ENCODE results near the gene TM4SF20.

Gene TM4SF20, protein sequence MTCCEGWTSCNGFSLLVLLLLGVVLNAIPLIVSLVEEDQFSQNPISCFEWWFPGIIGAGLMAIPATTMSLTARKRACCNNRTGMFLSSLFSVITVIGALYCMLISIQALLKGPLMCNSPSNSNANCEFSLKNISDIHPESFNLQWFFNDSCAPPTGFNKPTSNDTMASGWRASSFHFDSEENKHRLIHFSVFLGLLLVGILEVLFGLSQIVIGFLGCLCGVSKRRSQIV

DNA sequence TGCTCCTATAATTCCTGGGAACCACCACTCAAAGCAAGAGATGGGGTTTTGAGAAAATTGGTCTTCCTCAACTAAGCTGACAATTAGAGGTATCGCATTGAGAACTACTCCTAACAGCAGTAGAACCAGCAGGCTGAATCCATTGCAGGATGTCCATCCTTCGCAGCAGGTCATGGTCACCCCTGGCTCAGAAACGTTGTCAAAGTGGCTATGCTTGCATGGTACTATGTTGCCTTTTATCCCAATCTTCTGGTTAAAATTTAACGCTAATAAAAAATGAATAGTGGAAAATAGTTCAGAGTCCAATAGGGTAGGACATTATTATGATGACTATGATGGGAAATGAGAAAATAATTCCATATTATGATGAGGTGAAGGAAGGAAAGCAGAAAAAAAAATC is at the start of gene TM4SF20:
TM4SF20 (minus strand) TSS at position 212 of the 400 bp plus-strand sequence; CDS start at position 174, 38 bp downstream.
- DNase-seq: no peak

DNA sequence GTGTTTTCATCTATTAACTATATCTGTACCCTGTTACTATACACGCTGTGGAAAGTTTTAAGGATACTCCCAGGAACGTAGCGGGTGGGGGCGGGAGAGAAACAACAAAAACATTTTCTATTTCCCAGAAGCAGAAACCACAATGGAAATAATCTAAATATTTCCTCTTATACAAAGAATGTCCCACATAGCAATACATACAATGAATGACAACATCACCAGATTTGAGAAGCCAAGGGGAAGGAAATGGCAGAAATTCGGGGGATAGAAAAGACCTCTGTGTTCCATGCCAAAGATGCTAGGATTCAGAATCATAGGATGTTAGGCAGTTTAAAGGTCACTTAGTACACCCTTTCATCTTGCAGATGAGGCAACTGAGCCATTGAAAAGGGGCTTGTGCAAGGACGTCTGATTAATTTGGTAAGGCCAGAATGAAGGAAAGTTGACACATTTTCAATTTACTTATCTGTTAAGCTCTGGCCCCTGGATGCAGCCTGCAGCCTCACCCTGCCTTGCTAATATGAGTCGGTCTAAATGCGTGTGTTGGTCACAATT is 49.7 kb upstream of the TM4SF20 start:
- DNase-seq: no peak

DNA sequence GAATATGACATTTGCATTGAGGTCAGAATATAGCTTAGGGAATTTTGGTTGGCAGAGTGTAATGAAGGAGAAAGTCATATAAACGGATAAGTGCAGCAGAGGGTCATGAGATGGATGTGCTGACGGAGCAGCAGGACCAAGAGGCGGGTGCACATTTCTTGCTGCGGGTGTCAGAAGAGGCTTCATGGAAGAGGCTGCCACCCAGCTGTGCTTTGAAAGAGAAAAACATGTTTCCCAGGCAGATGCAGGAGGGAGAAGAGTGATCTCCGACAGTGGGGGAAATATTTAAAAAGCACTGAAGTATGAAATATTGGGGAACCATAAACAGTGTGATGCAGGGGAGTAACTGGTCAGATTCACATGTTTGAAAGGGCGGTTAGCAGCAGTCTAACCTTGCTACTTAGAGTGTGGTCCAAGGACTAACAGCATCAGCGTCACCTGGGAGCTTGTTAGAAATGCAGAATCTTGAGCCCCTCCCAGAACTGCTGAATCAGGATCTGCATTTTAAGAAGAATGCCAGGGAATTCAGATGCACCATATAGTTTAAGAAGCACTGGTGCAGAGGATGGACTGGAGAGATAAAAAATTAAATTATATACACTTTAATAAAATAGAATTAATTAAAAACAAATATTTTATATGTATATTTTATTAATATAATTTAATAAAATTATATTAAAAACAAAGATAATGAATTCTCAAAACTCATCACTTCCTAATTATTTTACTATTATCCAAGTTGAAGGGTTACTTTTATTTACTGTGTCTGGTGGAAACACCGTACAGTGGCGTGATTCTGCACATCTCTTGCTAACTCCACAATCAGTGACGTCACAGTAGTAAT is 44.8 kb upstream of the TM4SF20 start:
- no peak for DNase-seq

DNA sequence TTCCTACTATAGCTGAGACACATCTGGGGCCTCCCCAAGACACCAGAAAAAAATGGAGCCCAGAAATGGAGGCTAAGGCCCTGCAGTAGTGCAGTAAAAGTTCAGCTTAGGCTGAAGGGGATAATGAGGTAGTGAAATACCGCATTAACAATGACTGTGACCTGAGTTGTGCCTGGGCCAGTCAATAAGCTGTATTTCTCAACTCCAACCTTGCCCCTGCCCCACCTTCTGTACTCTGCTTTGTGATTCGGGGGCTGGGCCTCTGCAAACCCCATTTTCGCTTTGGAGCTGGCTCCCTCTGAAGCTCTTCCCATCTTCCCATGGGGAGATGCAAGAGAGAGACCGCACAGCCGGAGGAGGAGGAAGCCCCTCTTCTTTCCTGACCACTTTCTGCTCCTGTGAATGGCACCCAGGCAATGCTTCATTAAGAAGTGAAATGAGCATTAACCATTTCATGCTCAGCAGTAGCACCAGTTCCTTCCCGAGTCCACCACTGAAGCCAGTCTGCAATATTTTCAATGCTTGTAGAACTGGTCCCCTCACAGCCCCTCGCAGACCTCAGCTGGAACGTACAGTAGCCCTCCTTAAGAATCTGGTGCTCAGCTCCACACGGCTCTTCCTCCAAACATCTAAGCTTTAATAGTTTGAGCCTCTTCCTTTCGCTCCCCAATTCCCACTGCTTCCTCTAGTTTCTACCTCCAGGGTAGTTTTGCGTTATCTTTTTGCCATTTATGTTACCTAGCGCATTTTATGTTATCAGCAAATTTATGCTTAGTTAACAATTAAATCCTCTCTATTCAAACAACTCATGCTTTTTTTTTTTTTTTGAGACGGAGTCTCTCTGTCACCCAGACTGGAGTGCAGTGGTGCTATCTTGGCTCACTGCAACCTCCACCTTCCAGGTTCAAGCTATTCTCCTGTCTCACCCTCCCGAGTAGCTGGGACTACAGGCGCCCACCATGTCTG is 41.3 kb upstream of the TM4SF20 start:
- no peak for DNase-seq

DNA sequence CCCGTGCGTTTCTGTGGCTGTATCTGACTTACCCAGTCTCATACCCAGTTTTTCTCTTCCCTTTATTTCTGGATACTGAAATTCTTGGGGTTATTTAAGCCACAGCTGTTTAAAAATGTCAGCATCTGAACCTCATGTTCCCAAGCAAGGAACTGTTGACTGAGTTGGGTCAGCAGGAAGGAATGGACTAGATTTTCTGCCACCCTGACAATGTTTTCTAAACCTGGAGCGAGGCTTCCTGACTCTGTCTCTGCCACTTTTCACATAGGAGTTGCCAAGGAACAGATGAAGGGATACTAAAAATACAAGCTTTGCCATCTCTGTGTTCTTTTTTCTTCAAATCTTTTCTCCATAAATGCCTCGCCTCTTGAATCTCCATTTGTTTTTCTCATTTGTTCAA is 37.6 kb upstream of the TM4SF20 start:
- DNase-seq: no peak

DNA sequence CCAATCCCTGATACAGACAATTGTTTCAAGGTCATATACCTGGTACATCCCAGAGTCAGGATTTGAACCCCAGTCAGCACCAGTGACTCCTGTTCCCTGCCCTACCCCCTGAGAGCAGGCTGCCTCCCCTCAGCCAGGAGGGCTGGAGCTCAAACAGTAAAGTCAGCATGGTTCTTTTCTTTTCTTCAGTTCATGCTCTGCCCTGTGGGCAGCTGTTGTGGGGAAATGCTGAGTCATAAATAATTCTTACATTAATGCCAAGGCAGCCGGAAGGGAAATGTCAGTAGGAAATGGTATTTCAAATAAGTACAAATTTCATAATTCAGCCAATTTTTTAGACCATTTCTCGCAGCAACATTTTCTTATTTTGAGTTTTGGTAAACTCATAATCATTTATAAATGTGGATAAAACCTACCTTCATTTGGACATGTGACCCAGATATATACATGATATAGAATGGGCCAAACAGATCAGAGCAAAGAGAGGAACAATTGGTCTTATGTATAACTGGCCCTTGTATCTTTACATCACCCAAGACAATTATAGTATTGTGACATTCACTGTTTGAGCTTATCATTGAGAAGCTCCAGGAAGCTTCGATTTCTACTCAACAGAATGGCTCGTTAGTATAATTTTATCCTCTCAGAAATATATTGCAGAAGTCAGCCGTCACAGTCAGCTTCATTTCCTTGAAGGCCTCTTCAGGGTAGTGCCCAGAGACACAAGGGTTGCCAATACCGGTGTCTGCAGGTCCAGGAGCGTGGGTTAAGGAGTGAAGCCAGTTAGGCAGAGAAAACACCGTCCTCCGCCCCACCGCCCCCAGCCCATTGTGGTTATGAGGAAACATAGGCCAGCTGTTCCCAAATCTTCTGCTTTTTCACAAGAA is 36.7 kb upstream of the TM4SF20 start:
- DNase-seq: peak; percentile 30

DNA sequence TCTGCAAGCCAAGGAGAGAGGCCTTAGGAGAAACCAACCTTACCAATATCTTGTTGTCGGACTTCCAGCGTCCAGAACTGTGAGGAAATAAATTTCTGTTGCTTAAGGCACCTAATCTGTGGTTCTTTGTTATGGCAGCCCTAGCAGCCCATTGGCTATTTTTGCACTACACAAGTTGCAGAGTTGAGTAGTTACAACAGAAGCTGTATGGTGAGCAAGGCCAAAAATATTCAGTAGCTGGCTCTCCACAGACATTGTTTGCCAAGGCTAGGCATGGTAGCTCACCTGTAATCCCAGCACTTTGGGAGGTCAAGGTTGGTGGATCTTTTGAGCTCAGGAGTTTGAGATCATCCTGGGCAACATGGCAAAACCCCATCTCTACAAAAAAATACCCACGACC is 35.7 kb upstream of the TM4SF20 start:
- no peak for DNase-seq

DNA sequence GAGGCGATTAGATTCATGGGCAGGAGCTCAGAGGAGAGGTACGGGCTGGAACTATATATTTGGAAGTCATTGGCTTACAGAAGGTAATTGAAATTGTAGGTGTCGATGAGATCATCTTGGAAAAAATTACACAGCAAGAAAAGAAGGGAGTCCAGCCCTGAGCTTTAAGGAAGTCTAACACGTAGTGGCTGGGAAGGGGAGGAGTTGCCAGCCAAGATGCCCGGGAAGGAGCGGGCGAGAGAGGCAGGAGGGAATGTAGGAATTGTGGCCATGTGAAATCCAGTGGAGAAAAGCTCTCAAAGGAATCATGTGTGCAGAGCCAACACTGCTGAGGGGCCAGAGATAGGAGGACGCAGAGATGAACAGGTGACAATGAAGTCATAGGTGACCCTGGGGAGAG is 34.3 kb upstream of the TM4SF20 start:
- no peak for DNase-seq

DNA sequence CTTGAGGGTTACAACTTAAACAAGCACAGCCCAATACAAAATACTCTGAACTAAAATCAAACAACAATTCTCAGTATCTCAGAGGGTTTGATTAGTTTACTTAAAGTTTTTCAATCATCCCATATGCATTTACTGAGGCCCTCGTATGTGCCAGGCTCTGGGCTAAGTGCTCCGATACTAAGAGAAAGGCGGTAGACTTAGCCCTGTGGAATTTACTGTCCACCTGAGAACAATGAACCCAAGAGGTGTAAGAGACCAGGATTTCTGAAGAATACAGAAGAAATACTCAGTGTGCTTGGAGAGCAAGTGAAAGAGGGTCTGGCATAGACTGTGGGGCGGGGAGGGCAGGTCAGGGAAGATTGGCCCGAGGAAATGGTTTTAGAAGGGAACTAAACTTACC is 33.8 kb upstream of the TM4SF20 start:
- DNase-seq: no peak

DNA sequence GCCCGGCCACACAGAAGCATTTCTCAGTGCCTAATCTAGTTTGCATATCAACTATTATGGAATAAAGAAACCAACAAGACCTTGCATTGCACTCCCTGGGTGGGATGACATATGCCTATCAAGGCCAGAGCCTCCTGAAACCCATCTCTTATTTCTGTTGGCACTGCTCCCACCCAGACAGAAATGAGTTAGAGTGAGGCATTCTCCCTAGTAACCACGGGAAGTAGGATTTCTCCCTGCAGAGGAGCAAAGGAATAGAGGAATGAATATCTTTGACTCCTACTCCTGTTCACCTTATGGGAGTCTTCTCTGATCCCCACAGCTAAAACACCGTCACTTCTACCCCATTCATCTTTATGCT is 32.9 kb upstream of the TM4SF20 start:
- no peak for DNase-seq

DNA sequence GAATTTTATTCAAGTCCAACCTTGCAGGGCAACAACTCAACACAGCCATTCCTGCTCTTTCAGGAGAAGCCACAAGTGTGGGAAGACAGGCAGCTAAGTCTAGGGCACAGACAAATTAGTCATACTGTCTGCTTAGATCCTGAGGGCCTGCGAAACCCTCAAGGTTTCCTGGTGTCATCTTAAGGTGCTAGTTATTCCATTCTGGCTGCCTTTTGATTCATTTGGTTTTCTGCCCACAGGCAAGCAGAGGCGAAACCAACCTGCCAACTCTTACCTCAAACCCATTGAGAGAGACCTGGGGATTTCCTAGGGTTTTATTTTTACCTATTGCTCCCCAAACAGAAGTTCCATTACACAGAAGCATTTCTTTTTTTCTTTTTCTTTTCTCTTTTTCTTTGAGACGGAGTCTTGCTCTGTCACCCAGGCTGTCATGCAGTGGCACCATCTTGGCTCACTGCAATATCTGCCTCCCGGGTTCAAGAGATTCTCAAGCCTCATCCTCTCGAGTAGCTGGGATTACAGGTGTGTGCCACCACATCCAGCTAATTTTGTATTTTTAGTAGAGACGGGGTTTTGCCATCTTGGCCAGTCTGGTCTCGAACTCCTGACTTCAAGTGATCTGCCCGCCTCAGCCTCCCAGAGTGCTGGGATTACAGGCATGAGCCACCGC is 32.3 kb upstream of the TM4SF20 start:
- no peak for DNase-seq

DNA sequence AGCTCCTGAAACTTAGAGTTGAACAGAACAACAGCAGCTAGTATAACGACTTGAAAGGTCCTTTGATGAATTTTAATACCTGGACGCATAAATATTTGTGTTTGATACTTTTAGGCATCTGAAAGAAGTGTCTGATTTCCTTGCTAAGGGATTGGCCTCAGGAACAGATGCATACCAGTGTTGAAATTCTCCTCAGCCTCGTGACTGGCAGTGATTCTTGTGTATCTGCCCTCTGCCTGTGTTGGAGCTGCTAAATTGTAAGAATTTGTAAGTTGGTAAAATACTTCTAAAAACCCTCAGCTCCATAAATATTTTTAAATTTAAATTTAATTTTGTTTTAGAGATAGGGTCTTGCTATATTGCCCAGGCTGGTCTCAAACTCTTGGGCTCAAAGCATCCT is 31.1 kb upstream of the TM4SF20 start:
- no peak for DNase-seq

DNA sequence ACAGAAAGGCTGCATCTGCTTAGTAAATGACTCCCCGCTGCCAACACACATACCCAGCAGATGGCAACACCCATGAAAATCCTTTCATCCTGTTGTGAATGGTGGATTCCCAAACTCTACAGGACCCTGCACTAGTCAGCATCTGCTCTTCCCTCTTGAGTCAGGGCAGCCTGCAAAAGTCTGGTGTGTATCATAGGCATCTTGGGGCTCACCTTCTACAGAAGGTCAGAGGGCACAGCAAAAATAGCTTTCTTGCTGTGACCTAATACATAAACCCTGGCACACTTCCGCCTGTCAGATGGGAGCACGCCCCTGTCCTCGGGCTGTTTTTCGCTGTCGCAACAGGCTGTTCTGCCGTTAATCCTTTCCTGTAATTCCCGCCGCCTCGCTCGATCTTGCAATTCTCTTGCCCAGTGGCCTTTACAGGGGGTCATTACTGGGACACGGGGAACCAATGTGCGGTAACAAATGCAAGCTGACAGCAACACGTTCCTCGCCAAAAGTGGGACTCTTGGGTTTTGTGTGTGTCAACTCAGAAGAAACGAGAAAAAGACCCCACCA is 28.6 kb upstream of the TM4SF20 start:
- no peak for DNase-seq

DNA sequence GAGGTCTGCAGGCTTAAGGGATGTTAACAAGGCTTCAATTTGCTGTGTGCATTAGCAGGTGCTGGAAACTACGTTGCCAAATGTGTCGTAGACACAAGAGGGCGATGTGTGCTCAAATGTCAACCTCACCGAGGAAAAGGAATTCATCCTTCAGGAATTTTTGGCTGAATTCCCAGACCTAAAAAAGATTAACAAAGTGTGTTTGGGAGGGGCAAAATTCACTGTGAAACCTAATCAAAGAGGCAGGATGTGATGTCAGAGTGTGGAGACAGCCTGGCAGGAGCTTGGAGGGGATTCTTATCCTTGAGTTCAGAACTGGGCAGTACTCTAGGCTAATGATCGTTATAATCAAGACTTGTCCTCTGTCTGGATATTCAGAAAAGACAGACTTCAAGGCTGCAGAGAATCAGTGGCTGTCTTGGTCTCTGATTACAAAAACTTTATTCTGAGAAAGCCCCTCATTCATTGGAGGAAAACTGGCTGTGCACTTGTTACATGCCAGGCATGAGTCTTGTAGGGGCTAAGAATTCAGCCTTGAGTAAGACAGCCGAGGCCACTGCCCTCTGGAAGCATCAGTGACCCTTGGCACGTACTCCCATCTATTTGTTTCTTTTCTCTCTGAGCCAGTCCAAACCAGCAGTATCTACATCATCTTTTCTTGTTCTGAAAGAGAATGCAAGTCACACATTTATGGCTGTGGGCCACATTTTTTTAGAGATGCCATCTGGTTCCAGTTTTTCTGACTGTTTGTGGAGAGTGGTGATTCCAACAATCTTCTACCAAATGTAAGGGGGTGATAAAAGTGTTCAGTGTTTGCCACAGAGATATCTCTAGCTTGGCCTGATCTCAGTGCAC is 27.3 kb upstream of the TM4SF20 start:
- DNase-seq: peak; percentile 78

DNA sequence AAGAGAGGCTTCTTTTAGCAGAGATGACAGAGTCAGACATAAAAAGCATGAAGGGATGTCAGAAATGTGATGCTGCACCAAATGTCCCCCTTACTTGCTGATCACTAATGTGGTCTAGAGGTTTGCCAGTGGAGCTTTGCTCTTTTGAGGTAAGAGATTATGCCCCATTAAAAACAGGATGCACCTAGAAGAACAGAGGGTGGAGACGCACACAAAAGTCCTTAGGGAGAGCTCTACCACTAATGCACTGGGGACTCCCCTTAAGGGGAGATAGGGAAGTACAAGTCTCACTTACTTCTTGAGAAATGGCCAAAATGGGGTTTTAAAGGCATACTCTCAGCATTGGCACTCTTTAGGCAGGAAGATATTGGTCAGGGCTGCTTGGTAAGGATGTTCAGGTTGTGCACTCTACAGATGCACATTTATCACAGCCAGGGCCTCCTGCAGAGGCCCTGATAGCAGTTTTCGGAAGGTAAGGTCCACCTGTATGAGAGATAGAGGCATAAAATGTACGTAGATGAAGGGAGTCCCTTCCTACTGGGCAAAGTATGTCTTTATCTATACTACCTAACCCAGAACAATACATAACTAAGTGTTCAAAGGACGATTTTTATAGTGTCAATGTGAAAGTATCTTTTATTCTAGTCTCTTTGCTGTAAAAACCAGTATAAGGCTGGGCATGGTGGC is 25.6 kb upstream of the TM4SF20 start:
- DNase-seq: no peak

DNA sequence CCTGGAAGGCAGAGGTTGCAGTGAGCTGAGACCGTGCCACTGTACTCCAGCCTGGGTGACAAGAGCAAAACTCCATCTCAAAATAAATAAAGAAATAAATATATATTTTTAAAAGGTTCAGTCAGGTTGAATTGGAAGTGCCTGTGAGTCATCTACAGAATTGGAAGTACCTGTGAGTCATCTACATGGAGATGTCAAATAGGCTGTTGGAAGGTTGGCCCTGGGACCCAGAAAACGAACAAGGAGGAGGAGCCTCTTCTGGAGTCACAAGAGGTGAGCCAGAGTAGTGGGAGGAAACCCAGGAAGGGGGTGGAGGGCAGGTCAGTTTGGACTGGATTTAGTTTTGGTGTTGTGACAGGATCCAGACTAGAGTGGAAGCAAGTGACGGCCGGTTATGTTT is 23.9 kb upstream of the TM4SF20 start:
- DNase-seq: no peak

DNA sequence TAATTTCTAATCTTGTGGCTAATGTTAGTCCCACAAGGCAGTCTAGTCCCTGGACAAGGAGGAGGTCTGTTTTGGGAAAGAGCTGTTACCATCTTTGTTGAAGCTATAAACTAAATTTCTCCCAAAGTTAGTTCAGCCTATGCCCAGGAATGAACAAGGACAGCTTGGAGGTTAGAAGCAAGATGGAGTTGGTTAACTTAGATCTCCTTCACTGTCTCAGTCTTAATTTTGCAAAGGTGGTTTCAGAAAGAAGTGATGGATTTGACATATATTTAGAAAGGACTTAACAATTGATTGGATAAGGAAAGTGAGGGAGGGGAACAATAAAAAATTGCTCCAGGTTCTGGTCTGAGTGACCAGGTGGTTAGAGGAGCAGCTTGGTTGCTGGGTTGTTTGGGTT is 23.2 kb upstream of the TM4SF20 start:
- DNase-seq: no peak

DNA sequence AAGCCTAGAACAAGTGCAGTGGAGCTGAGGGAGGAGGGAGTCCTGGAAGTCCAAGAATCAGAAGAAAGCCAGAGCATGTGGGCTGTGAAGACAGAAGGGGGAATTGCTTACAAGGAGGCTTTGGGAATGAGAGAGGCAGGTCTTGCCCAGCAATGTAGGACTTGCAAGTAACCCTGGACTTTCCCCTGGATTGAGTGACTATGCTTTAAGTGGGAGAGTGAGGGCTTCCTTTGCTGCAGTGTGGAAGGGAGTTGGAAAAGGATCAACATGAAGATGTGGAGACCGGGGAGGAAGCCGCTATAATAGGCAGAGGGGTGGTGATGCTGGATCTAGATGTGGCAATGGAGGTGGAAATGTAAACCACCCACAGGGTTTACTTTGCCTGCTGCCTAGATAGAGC is 22.4 kb upstream of the TM4SF20 start:
- DNase-seq: no peak

All from right hindlimb (tissue), 1 donor.